Left lung (tissue), 10 donors: Measurements from ENCODE around the gene NIPAL1. TPM values are rescaled to one million over a fixed set of nuclear protein-coding genes. Genes with fewer than 3 reads are reported as not detected.

Experiments
- ATAC-seq: fragments of 200-7000 bp; cut with Tn5 transposase; one replicate; pipeline ENCODE4 v1.9.1; 2020; ENCODE audit warnings: moderate library complexity
- DNase-seq, 4 donors: peaks; one replicate each; pipeline ENCODE4 v3.0.0-alpha.2; 2013 to 2020
- H3K27ac ChIP-seq, 2 donors: fragments of 200-600 bp; sonication (generic) in 1 of 2; one replicate each; pipeline versions ENCODE4 v1.5.0 to v1.8.0; 2020 to 2021
- H3K27me3 ChIP-seq, 2 donors: fragments of 200-600 bp; sonication (generic) in 1 of 2; one replicate each; pipeline versions ENCODE4 v1.5.0 to v1.8.0; 2020 to 2021
- H3K36me3 ChIP-seq, 2 donors: fragments of 200-600 bp; sonication (generic) in 1 of 2; one replicate each; pipeline versions ENCODE4 v1.5.0 to v1.8.0; 2020 to 2021
- H3K4me1 ChIP-seq, 2 donors: fragments of 200-600 bp; one replicate each; pipeline ENCODE4 v1.8.0; 2021
- H3K4me3 ChIP-seq, 2 donors: fragments of 200-600 bp; sonication (generic) in 1 of 2; one replicate each; pipeline versions ENCODE4 v1.5.0 to v1.8.0; 2020 to 2021; ENCODE audit warnings: mild to moderate bottlenecking in 1 of 2
- H3K9me3 ChIP-seq, 2 donors: fragments of 200-600 bp; sonication (generic) in 1 of 2; one replicate each; pipeline versions ENCODE4 v1.5.0 to v1.8.0; 2020 to 2021
- CTCF ChIP-seq, 2 donors: fragments of 200-600 bp; sonication (generic) in 1 of 2; IDR thresholded peaks; one replicate each; pipeline versions ENCODE4 v1.5.0 to v1.8.0; 2021; ENCODE audit warnings: antibody characterized with exemption in 2 of 2
- intact Hi-C, 2 donors: fragments of 100-400 bp; cut with DNase I; formaldehyde crosslinking; loops; one replicate each; pipeline versions ENCODE4 v1.11.2 to v1.14.2; 2022
- polyA plus RNA-seq, 6 donors: library from polyadenylated mRNA; unstranded; fragments of 120-200 nt; gene quantifications; one replicate each; pipeline ENCODE4 v1.2.1, GENCODE V29; 2013; ENCODE audit not compliant: insufficient read length in 6 of 6
- total RNA-seq, 2 donors: library from RNA; stranded (reverse); fragmentation: NEBNext Ultra II Directional; extraction: Animal tissue kit (Norgen Biotek cat#: 25700); gene quantifications; one replicate each; pipeline ENCODE4 v1.2.1, GENCODE V29; 2021
- donor health status: DM: no; HTN: yes; CAD: no.
- donor health status: DM: no; HTN: no; CAD: no.

NIPAL1 gene
- total and polyA plus RNA-seq, 8 donors: 1.6 to 4.1 (median 3.3) TPM

GRCh38 chr4:48015678-48016077 is 894 bp upstream of the NIPAL1 start:
- H3K4me1 ChIP-seq: peaks cover 0 to 16% of the 10 kb centered on the region in 2 donors
- intact Hi-C loops: no loop called here
- H3K9me3 ChIP-seq: no peaks in the 10 kb centered on the region
- no peak for ATAC-seq
- H3K27ac ChIP-seq: no peak overlapping the region
- peak overlapping the region in 1 of 2 donors; percentile 58 for H3K4me3 ChIP-seq
- no peak for DNase-seq
- H3K36me3 ChIP-seq: no peaks in the 10 kb centered on the region
- no peak for TF ChIP-seq CTCF (IDR thresholded peaks at IDR 0.05)
- peaks cover 0 to 57% of the 10 kb centered on the region in 2 donors for H3K27me3 ChIP-seq

- ATAC-seq: peak; percentile 77
- Histone ChIP-seq H3K27me3 (peaks cover 0 to 57% of the 10 kb centered on the region in 2 donors), H3K4me1 (peaks cover 0 to 16% of the 10 kb centered on the region in 2 donors), H3K27ac (peak overlapping the region in 1 of 2 donors; percentile 48), H3K36me3 (no peaks in the 10 kb centered on the region), H3K9me3 (no peaks in the 10 kb centered on the region), H3K4me3 (peak overlapping the region; percentile 58 to 66)
- intact Hi-C loops: no loop called here
- no peak for TF ChIP-seq CTCF (IDR thresholded peaks at IDR 0.05)
- DNase-seq: peak; percentile 30 to 83 (median 66)
These were observed 568 bp downstream of the NIPAL1 start for GRCh38 chr4:48017108-48017571.

GRCh38 chr4:48018112-48018511 is 1.5 kb downstream of the NIPAL1 start:
- no peak for ATAC-seq
- Histone ChIP-seq H3K9me3 (no peaks in the 10 kb centered on the region), H3K27me3 (peaks cover 0 to 57% of the 10 kb centered on the region in 2 donors), H3K4me1 (peaks cover 0 to 16% of the 10 kb centered on the region in 2 donors), H3K27ac (no peak overlapping the region), H3K4me3 (no peak overlapping the region), H3K36me3 (no peaks in the 10 kb centered on the region)
- no peak for DNase-seq
- no peak for TF ChIP-seq CTCF (IDR thresholded peaks at IDR 0.05)
- intact Hi-C loops: no loop called here

- H3K27me3 ChIP-seq: peaks cover 0 to 31% of the 10 kb centered on the region in 2 donors
- peaks cover 0 to 13% of the 10 kb centered on the region in 2 donors for H3K4me1 ChIP-seq
- no peaks in the 10 kb centered on the region for H3K9me3 ChIP-seq
- DNase-seq: no peak
- no peaks in the 10 kb centered on the region for H3K36me3 ChIP-seq
- TF ChIP-seq CTCF (IDR thresholded peaks at IDR 0.05): no peak
- H3K4me3 ChIP-seq: no peak overlapping the region
- intact Hi-C loops: no loop called here
- no peak overlapping the region for H3K27ac ChIP-seq
- ATAC-seq: no peak
These were observed 4.5 kb downstream of the NIPAL1 start for GRCh38 chr4:48021100-48021499.

GRCh38 chr4:48022192-48022799 is 5.7 kb downstream of the NIPAL1 start:
- H3K9me3 ChIP-seq: no peaks in the 10 kb centered on the region
- peaks cover 0 to 19% of the 10 kb centered on the region in 2 donors for H3K27me3 ChIP-seq
- no peak for TF ChIP-seq CTCF (IDR thresholded peaks at IDR 0.05)
- H3K27ac ChIP-seq: no peak overlapping the region
- no peak for ATAC-seq
- H3K4me3 ChIP-seq: no peak overlapping the region
- intact Hi-C loops: no loop called here
- no peak for DNase-seq
- peaks cover 0 to 2% of the 10 kb centered on the region in 2 donors for H3K4me1 ChIP-seq
- no peaks in the 10 kb centered on the region for H3K36me3 ChIP-seq
